Activated CD8-positive, alpha-beta memory T cell treated with anti-CD3 and anti-CD28 coated beads, Interleukin-2, amount 50 U/mL, for 4 hours (primary cell): Measurements from ENCODE around the gene ASTN1.
"Not testable (repeated sequence)": the region's sequence is repeated elsewhere in the genome, so short reads cannot be mapped to it uniquely, and the experiment has no call there.

Source experiments
- DNase-seq: peaks from one replicate; pipeline ENCODE4 v3.0.0-alpha.2; 2020

Gene ASTN1

GRCh38 chr1:177103005-177103852 lies 61.3 kb downstream of the ASTN1 start:
- DNase-seq: no peak

DNA sequence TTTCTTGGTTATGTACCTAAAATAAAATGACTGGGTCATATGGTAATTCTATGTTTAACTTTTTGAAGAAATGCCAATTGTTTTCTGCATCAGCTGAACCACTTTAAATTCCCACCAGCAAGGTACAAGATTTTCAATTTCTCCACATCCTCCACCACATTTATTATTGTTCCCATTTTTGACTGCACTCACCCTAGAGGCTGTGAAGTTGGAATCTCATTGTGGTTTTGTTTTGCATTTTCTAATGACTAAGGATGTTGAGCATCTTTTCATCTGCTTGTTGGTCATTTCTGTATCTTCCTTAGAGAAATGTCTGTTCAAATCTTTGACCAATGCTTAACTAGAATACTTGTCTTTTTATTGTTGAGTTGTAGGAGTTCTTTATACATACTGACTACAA lies 72.5 kb downstream of the ASTN1 start:
- no peak for DNase-seq

GRCh38 chr1:177091040-177091439 lies 73.5 kb downstream of the ASTN1 start:
- no peak for DNase-seq

DNA sequence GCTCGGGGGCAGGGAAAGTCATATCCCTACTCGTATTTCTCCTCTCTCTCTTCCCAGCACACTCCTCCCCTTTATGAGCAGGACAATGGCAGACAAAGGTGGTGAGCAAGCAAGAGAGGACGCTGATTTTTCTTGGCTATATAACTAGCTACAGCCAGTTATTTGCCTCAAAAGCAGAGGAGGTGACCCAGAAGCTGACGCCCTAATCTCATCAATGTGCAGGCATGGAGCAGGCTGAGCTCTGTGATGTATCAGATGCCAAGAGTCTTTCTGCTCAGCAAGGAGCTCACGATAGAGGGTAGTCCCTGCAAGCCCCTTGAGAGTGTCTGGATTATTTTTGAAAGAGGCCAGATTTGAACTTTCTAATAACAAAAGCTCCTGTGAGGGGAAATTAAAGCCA lies 75.5 kb downstream of the ASTN1 start:
- no peak for DNase-seq

GRCh38 chr1:177082855-177083693 lies 81.4 kb downstream of the ASTN1 start:
- DNase-seq: no peak

GRCh38 chr1:177080564-177080963 lies 83.9 kb downstream of the ASTN1 start:
- DNase-seq: no peak

DNA sequence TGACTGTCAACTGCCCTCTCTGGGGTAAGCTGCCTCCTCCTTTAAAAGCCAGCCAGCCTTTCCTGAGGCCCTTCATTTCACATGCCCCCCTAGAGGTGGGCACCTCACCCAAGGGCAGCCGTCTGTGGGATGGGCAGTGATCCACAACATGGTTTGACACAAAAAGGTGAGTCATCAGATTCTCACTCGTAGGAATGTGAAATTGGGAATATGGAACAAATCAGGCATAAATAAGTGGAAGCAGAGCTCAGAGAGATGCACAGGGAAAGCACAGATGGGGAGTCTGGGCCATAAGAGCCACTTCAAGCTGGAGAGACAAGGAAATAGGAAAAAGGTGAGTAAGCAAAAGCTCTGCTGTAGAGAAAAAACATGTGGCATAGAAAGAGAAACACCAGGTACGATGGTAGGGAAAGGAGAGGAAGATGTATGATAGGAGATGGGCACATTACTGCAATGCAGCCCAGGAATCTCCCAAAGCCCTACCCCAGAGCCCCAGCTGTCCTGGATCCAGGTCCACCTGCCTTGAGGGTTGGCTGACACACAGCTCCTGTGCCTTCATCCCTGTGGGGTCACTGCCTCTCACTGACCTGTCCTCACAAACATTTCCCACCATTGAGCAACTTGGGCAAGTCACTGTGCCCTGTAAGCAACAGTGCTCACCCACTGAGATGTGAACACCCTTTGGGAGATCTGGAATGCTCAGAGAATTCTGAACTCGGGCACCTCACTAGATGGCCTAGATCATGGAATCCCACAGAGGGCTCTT lies 86.6 kb downstream of the ASTN1 start:
- DNase-seq: no peak

- DNase-seq: no peak
These were observed 87.5 kb downstream of the ASTN1 start for GRCh38 chr1:177077006-177077405.

- DNase-seq: not testable (repeated sequence)
These were observed 89.7 kb downstream of the ASTN1 start for GRCh38 chr1:177074811-177075210.

GRCh38 chr1:177069490-177069889 lies 95.0 kb downstream of the ASTN1 start:
- no peak for DNase-seq

DNA sequence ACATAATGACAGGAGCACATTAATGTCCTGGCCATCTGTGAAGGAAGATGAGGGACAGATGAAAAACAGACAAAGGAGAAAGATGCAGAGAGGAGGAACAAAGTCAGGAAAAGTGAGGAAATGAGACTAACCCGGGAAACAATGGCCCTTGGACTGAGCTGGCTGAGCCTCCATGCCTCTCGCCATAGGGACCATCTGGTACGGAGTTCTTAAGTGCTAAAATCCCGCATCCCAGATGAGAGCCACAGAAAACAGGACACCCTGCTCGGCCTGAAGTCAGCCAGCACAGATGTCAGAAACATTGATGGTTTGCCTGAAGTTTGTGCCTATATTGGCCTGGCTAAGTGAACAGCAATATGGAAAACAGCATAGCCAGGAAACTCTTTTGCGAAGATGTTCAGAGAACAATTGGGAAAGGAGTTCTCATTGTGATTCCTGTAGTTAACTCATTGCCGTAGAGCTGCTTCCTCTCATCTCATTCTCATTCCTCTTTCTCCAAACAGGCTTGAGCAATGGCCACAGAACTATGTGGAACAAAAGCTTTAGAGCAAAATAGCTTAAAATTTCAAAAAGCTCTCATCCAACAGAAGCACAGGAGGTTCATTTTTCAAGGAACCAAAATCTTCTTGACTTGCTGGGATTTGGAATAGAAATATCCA lies 96.6 kb downstream of the ASTN1 start:
- DNase-seq: no peak

GRCh38 chr1:177065430-177065829 lies 99.1 kb downstream of the ASTN1 start:
- DNase-seq: no peak

- no peak for DNase-seq
These were observed 100.9 kb downstream of the ASTN1 start for GRCh38 chr1:177063648-177064047.

DNA sequence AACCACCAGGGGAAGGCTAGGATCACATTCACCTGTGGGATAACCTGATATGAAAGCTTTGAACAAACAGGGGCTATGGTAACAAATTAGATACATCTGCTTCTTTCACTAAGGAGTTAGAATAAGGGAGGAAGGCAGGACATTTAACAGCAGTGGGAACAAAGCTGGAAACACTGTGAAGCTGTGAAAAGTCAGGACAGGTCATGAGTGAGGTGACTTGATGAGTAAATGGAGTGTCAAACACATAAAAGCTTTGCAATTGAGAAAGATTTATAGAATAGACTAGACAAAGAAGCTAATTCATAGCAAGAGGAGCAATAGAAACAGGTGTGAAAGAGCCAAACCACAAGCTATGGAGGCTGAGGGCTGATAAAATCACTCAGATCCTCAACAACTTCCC lies 110.0 kb downstream of the ASTN1 start:
- DNase-seq: no peak

GRCh38 chr1:177053648-177054047 lies 110.9 kb downstream of the ASTN1 start:
- DNase-seq: no peak

DNA sequence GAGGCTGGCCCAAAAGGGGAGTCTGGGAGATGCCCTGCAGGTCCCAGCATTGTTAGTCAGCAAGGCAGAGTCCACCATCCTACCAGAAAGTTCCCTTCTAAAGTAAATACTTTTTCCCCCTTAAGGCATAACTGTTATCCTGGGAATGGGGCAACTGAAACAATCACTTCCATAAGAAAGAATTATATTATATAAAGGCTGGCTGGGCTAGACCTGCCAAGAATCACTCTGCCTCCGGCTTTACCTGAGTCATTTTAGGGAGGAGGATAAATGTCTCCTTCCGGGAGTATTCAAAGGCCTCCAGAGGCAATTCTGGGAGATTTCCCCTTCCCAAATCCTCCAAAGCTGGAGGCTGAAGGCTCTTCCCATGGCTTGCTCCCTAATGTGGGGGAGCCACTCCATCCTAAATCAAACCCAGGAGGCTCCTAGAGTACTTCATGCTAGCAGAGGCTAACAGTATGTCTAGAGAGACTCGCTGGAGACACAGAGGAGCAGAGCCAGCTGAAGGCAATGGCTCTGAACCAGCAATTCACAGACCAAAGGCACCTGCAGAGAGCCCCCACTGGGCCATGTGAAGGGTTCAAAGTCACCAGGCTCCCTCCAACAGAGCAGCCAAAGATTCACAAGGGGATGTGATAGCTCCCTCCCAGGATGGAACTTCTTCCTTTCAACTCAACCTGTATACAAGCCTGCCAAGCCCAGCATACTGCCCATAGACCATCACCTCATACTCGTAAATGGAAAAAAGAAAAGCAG lies 116.0 kb downstream of the ASTN1 start:
- no peak for DNase-seq

DNA sequence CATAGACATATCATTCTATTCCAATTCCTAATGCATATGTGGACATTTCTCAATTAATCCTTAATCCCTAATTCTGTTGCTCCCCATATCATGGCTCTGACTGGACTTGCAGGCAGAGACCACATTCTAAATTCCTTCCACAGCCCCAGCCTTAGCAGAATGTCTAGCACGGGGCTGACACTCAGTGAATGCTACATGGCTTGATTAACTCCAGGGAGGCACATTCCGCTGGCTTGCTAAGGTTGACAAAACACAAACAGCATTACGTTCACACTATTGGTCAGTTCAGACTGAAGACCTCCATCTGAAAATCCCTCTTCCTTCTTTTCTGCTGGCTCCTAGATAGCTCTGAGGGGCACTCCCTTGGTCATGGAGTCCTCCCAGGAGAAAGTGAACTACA lies 119.4 kb downstream of the ASTN1 start:
- no peak for DNase-seq

DNA sequence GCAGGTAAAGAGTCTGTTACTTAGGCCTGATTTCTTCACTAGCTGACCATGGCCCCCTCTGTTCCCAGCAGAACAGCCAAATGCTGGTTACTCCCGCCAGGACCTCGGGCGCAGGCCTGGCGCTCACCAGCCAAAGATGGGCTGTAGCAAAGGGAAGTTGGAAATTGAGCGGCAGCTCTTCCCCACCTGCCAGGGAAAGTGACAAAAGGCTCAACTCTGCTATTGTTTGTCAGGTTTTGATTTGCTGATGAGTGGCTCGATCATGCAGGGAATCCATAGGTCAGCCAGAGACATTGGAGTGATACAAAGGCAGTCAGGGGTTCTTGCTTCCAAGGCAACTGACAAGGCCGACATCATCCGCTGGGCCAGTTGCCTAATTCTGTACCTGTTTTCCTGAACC lies 120.1 kb downstream of the ASTN1 start:
- no peak for DNase-seq

DNA sequence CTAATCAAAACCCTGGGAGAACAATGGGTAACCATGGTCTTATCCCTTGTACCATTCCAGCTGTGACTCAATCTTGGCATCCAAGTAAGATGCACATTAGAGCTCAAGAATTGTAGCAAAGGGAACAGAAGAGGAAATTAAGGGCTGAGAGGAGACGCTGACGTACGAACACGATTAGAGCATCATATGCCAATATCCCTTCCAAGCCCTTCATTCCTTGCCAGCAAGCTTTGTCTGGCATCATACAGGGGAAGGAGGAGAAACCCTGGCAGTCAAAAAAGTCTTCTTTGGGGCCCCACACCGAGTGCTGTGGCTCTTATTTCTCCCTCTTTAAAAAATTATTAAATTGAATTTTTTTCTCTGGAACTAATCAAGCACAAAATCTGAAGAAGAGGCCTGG lies 120.9 kb downstream of the ASTN1 start:
- DNase-seq: no peak

DNA sequence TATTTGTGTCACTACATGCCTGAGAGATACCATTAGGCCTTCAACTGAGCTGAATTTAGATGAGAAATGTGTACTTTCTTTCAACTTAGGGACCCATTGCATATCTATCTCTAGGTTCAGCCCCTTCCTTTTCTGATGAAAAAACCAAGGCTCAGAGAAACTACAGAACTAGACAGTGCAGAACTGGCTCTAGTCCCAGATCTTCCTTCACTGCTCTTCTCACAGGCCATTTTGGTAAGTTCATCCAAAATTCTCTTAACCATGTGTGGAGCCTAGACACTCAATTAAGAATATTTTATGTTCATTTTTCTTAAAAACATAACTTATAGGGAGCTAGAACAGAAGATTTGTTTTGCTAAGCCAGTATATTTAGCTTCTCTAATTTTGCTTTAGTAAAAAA lies 128.9 kb downstream of the ASTN1 start:
- DNase-seq: no peak

DNA sequence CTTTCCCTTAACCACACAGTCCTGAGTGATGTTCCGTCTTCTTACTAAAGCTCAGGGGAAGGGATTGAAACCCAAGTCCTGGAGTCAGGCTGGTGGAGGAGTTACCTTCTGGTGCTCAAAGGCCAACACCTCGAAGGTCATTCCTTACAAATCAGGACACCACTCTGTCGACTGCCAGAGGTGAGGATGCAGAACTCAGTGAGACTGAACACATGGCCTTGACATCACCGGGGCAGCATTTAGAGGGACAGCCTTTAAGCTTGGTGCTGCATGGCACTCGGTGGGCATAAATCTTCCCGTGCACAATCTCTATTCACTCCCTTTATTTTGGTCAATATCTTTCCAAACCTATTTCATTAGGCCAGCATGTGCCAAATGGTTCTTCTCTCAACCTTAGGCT lies 130.9 kb downstream of the ASTN1 start:
- DNase-seq: no peak

DNA sequence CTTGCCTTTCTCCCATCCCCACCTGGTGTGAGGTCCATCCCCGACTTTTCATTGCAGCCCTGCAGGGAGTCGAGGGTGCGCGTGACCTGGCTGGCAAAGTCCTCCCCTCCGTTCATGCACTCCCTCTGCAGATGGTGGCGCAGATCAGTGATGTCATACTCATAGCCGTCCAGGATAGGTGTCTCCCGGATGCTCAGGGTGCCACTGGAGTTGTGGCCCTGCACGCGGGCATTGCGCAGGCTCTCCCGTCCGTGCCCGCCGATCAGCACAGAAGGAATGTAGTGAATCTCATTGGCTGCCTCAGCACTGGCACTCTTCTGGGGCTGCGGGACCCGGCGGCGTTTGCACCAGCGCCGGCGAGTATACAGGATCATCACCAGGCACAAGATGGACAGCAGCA lies 132.1 kb downstream of the ASTN1 start:
- DNase-seq: no peak
